ENCODE data around the gene KIF27. TPM values are rescaled to one million over a fixed set of nuclear protein-coding genes. Genes with fewer than 3 reads are reported as not detected.

The KIF27 gene
- total RNA-seq, 4 donors from 2014 or later = 0.75 to 5.2 (median 3.6) TPM

- WGBS, 2 donors (ENCODE audit: low coverage in 1 of 2) = 67 to 74% methylated on average over 5 of the region's 5 CpGs
- Histone ChIP-seq H3K4me3 (no peak overlapping the region), H3K27me3 (no peaks in the 10 kb centered on the region), H3K4me1 (peaks cover 0 to 5% (median 4%) of the 10 kb centered on the region in 4 donors), H3K36me3 (peaks cover 0 to 4% (median 0%) of the 10 kb centered on the region in 4 donors), H3K27ac (no peak overlapping the region), H3K9me3 (no peaks in the 10 kb centered on the region)
- intact Hi-C loops (cut with DNase I; ENCODE audit: low total_unique reads) (loop anchor here (5.0 kb wide), 2 partner anchors 238 to 328 kb away; no protein-coding TSS in a partner anchor), in situ Hi-C loops (cut with MboI; ENCODE audit: low pct_ligation_motif_present in 1 of 4, low pct_unique_long_range_greater_than_20kb in 1 of 4, low sequenced_read_pairs in 3 of 4) (loop anchor here (5.0 to 25.0 kb wide), 7 partner anchors 228 to 388 kb away; no protein-coding TSS in a partner anchor)
- TF ChIP-seq CTCF (IDR thresholded peaks at IDR 0.05) (no peak), POLR2AphosphoS5 (IDR thresholded peaks at IDR 0.05) (no peak), EP300 (IDR thresholded peaks at IDR 0.05; ENCODE audit: low read depth) (no peak), POLR2A (IDR thresholded peaks at IDR 0.05) (no peak)
- DNase-seq = no peak
These were observed 13.5 kb upstream of the KIF27 start for GRCh38 chr9:83934569-83935275.

DNA sequence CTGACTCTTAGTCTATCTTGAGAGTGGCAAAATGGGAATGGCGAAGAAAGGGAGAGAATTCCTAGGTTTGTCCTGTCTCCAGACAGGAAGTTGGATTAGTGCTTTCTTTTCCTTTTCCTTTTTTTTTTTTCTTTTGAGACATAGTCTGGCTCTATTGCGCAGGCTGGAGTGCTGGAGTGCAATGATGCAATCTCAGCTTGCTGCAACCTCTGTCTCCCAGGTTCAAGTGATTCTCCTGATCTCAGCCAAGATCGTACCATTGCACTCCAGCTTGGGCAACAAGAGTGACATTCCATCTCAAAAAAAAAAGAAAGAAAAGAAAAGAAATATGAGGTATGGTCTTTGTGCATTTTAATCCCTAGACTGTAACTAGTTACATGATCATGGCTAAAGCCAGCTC lies 12.6 kb upstream of the KIF27 start:
- H3K27ac ChIP-seq = no peak overlapping the region
- WGBS, 2 donors (ENCODE audit: low coverage in 1 of 2) = 82 to 89% methylated on average over 3 of the region's 3 CpGs
- no peaks in the 10 kb centered on the region for H3K27me3 ChIP-seq
- TF ChIP-seq EP300 (IDR thresholded peaks at IDR 0.05; ENCODE audit: low read depth) (no peak), CTCF (IDR thresholded peaks at IDR 0.05) (no peak), POLR2A (IDR thresholded peaks at IDR 0.05) (no peak), POLR2AphosphoS5 (IDR thresholded peaks at IDR 0.05) (no peak)
- peaks cover 0 to 5% (median 4%) of the 10 kb centered on the region in 4 donors for H3K4me1 ChIP-seq
- intact Hi-C loops (cut with DNase I; ENCODE audit: low total_unique reads) (no loop called here), in situ Hi-C loops (cut with MboI; ENCODE audit: low pct_ligation_motif_present in 1 of 4, low pct_unique_long_range_greater_than_20kb in 1 of 4, low sequenced_read_pairs in 3 of 4) (loop anchor here (5.0 to 25.0 kb wide), 6 partner anchors 229 to 389 kb away; no protein-coding TSS in a partner anchor)
- peaks cover 0 to 2% (median 0%) of the 10 kb centered on the region in 4 donors for H3K36me3 ChIP-seq
- DNase-seq = no peak
- no peaks in the 10 kb centered on the region for H3K9me3 ChIP-seq
- H3K4me3 ChIP-seq = no peak overlapping the region

GRCh38 chr9:83932851-83933250 lies 11.6 kb upstream of the KIF27 start:
- Histone ChIP-seq H3K4me3 (no peak overlapping the region), H3K4me1 (peaks cover 0 to 5% (median 4%) of the 10 kb centered on the region in 4 donors), H3K9me3 (no peaks in the 10 kb centered on the region), H3K27me3 (no peaks in the 10 kb centered on the region), H3K27ac (no peak overlapping the region), H3K36me3 (no peaks in the 10 kb centered on the region)
- WGBS, 2 donors (ENCODE audit: low coverage in 1 of 2) = 80 to 95% methylated on average over 4 to 5 of the region's 5 CpGs
- in situ Hi-C loops (cut with MboI; ENCODE audit: low pct_ligation_motif_present in 1 of 4, low pct_unique_long_range_greater_than_20kb in 1 of 4, low sequenced_read_pairs in 3 of 4) (loop anchor here (5.0 to 25.0 kb wide), 6 partner anchors 229 to 389 kb away; no protein-coding TSS in a partner anchor), intact Hi-C loops (cut with DNase I; ENCODE audit: low total_unique reads) (no loop called here)
- TF ChIP-seq POLR2A (IDR thresholded peaks at IDR 0.05) = no peak
- no peak for TF ChIP-seq POLR2AphosphoS5 (IDR thresholded peaks at IDR 0.05)
- TF ChIP-seq CTCF (IDR thresholded peaks at IDR 0.05) = no peak
- DNase-seq = no peak

GRCh38 chr9:83932011-83932410 lies 10.8 kb upstream of the KIF27 start:
- no peak overlapping the region for H3K4me3 ChIP-seq
- H3K4me1 ChIP-seq = peaks cover 0 to 5% (median 4%) of the 10 kb centered on the region in 4 donors
- no peaks in the 10 kb centered on the region for H3K9me3 ChIP-seq
- WGBS, 2 donors (ENCODE audit: low coverage in 1 of 2) = 80 to 90% methylated on average over 1 to 2 of the region's 2 CpGs
- no peak overlapping the region for H3K27ac ChIP-seq
- no peaks in the 10 kb centered on the region for H3K27me3 ChIP-seq
- DNase-seq = no peak
- H3K36me3 ChIP-seq = no peaks in the 10 kb centered on the region
- no peak for TF ChIP-seq POLR2AphosphoS5 (IDR thresholded peaks at IDR 0.05)
- no peak for TF ChIP-seq EP300 (IDR thresholded peaks at IDR 0.05; ENCODE audit: low read depth)
- no peak for TF ChIP-seq CTCF (IDR thresholded peaks at IDR 0.05)
- TF ChIP-seq POLR2A (IDR thresholded peaks at IDR 0.05) = no peak
- in situ Hi-C loops (cut with MboI; ENCODE audit: low pct_ligation_motif_present in 1 of 4, low pct_unique_long_range_greater_than_20kb in 1 of 4, low sequenced_read_pairs in 3 of 4) (loop anchor here (5.0 to 25.0 kb wide), 6 partner anchors 230 to 390 kb away; no protein-coding TSS in a partner anchor), intact Hi-C loops (cut with DNase I; ENCODE audit: low total_unique reads) (no loop called here)
